Activated gamma-delta T cell treated with anti-CD3 and anti-CD28 coated beads, Interleukin-2, amount 50 U/mL, for 16 hours (primary cell): Measurements from ENCODE around the gene NLGN4X.

Experiments used
- DNase-seq: peaks from one replicate; pipeline ENCODE4 v3.0.0-alpha.2; 2020; ENCODE audit warnings: low read depth

Gene NLGN4X

DNA sequence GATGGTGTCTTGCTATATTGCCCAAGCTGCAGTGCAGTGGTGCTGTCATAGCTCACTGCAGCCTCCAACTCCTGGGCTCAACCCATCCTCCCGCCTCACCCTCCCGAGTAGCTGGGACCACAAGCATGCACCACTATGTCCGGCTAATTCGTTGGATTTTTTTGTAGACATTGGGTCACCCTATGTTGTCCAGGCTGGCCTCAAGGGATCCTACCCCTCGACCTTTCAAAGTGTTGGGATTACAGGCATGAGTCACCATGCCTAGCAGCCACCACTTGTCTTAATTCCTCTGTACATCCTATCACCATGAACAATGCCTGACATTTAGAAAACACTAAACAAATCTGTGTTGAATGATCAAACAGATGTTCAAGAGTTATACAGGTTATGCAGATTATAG, 76.7 kb downstream of the NLGN4X start:
- DNase-seq = no peak

DNA sequence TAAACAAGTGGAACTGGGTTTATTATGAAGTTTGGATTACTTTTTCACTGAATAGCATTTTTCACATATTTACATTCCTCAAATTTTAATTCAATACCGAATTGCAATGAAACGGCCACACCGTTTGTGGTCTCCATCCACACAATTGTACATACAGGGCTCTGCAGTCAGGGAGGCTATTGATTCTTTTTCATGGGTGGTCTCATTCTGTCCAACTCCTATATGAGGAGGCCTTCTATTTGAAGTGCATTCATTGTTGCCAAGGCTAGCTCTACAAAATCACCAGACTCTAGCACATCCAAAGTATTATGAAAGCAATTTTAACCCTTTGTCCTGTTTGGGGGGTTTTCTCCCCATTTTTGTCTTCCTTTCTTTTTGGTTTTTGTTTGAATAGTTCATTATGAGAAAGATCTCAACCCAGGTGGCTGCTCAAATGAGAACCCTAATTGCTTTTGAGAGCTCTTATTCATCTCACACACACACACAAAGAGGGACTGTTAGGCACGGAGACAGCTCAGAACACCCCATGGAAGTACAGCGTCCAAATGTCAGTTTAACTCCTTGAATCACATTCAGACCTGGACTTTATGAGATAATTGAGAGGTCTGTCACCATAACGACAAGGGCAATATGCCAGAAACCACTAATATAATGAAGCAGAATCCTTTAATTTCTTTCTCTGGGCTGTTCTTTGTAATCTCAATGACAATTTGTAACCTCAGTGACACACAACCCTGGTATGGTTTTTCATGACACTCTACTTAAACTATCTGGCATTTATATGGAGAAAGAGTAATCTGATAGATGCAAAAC, 79.4 kb downstream of the NLGN4X start:
- DNase-seq = no peak

DNA sequence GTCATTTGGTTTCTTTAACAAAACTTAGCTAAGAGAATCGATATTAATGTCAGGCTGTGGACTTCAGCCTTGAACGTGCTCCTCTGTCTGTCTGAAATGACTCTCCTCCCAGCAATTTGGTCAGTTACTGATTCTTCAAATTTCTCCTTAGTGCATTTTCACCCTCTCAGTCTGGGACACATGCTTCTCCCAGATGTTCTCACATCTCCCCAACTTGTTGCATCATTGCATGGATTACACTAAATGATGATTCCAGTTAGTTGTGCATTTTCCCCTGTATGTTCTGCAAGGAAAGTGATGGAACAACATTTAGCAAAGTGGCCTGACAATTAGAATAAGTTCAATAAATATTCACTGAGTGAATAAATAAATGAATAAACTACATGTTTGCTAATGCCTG, 94.4 kb downstream of the NLGN4X start:
- DNase-seq = no peak

DNA sequence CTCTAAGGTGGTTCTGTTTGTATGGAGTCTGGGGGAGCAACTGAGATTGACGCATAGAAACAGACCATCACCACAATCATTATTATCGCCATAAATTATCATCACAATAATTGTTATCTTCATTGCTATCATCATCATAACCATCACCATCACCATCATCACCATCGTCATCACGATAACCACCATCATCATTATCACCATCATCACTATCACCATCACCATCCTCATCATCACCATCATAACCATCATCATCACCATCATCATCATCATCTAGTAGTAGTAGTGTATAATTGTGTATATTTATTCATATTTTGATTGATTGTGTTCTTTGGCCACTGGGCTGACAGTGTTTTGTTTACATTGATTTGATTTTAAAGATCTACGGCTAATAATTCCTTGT, 95.7 kb downstream of the NLGN4X start:
- DNase-seq = no peak

DNA sequence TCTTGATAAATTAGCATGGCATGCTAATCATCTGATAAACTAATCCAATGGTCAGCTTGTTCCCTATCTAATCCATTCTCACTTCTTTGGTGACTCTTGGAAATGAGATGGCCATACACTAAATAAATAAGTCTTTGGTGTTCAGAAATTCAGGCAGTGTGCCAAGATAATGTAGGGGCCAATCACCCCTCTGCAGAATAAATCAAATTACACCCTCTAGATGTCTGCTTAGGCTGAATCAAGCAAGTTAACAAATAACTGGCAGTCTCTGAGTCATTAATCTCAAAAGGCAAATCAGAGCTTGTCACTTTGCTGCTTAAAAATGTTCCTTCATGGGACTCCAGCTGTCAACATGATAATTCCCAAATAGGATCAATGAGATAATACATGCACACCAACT, 97.4 kb downstream of the NLGN4X start:
- DNase-seq = no peak

DNA sequence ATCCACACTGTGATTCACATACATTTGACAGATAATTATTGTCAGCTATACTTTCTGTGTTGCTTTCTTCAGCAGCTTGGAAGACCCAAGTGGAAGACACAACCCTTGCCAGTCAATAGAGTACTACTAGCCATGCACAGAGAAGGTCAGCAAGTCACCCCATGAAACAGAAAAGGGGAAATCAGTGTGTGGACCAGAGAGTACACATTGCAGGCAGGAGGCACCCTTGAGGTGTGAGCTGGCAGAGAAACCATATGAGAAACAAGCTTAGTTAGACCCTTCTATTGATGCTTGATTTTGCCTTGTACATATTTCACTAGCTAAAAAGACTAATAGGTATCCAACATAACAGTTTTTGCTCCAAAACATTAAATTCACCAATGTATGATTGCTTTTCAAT, 99.5 kb downstream of the NLGN4X start:
- no peak for DNase-seq

DNA sequence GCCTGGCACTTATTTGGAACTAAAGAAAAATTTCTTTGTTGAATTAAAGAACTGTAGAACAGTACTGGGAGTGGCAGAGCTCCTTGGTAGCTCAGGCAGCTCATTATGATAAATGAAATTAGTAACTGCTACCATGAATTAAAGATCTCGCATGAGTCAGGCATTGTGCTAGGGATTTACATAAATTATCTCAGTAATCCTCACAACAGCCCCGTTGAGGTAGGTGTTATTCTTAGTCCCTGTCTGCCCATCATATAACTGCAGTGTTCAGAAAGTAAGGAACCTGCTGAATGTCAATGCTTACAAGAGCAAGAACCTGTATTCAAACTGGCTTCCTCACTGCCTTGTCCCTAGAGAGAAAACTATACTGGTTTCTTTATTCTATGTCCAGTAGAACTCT, 108.3 kb downstream of the NLGN4X start:
- DNase-seq = no peak

DNA sequence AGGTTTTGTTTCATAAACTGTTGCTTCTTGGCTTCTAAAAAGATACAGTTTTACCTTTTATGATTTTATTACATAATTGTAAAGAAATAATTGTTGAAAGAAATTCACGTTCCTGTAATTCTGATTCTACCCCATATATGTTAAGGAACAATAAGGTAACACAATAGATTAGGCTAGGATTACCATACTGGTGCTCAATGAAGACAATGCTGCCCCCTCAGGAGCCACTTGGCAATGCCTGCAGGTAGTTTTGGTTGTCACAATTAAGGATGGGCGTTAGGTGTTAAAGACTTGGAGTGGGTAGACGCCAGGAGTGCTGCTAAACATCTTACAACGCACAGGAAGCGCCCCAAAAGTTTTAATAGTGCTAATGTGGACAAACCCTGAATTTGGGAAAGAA, 133.2 kb downstream of the NLGN4X start:
- no peak for DNase-seq

DNA sequence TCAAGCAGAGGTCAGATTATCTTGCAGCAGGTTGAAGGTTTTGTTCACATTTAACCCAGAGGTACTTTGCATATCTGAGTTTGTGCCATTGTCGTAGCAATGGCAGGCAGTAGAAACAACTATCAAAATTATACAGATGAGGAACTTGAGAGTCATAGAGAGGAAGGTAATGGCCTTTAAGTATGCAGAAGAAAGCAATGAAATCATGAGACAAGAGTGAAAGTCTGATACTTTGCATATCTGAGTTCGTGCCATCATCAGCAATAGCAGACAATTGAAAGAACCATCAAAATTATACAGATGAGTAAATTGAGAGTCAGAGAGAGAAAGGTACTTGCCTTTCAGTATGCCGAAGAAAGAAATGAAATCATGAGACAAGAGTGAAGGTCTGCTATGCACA, 154.1 kb downstream of the NLGN4X start:
- DNase-seq = no peak

DNA sequence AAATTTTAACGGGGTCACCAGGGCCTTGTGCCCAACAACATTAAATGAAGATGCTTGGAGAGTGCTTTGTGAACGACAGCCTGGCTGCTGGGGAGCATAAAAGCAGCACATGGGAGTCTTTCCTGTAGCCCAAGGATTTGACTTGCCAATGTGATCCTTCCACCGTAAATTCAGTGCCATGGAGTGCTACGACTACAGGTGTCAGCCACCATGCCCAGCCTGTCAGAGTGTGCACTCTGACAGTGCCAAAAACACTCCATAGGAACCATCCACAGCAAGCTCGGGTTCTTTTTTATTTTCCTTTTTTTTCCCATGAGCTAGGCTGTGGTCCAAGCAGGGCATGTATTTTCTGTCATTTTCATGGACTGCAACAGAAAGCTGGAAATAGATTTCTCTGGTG, 156.9 kb downstream of the NLGN4X start:
- DNase-seq = no peak

DNA sequence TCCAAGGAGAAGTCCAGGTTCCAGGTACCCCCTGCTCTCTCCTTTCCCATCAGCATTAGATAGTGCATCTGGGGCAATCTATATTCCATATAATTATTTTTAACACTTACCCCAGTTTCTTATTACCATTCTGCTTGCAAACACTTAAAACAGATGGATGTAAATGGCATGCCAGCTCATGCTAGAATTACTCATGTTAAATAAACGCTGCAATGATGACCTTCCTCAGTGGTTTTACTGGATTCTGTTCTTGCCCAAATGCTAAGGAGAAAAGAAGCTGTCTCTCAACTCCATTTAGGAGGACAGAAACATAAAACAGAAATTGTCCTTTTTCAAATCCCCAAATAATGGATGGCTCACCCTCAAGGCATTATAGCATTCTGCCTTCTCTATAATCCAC, 161.1 kb downstream of the NLGN4X start:
- DNase-seq = no peak

DNA sequence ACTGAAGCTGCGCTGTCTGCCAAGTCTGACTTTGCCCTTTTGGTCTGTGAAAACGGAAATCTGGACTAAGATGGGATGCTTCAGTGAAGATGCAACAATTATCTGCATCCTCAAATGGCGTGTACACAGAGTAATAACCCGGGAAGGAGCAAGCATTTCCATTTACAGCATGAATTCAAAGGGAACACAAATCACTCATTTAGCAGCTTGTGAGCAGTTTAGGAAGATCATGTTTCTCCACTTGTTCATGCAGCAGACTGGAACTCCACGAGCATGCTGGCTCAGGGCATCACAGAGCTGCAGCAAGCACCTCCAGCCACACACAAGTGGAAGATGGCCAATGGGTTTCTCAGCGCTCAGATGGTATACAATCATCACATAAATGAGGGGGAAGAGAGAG, 175.5 kb downstream of the NLGN4X start:
- DNase-seq = no peak

DNA sequence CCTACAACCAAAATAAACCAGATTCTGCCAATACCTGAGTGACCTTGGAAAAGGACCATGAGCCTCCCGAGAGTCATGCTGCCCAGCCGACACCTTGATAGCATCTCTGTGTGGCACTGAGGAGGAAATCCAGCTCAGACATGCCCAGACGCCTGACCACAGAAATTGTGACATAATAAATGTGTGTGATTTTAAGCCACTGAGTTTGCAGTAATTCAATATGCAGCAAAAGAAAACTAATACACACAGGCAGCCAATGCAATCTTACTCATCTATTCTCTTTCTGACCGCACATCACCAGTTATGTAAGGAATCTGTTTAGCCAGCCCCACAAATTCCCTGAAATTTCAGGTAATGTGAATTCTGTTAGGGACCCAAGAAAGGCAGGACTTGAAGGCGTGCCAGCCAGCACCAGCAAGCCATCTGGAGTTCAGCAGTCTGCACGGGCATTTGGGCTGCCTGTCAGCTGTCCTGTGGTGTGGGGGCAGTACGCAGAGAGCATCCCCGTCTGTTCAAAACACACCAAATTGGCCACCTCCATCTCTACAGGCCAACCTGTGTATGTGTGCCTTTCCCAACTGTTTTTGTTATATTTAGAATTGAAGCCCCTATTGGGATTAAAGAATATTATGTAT, 176.4 kb downstream of the NLGN4X start:
- no peak for DNase-seq

DNA sequence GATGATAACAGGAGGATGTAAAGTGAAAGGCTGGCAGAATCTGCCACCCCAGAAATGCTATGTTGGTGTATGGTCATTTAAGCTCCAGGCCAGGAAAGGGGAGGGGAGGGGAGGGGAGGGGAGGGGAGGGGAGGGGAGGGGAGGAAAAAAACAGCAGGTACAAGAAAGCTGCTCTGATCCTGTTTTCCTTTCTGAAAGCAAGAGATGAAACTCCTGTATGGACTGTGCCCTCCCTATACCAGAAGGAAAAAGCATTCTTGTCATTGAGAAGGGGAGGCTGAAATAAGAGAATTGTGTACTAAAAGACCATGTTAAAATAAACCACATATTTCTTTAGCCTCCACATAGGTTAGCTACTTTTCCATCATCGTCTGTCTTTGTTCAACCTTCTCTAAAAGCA, 179.5 kb downstream of the NLGN4X start:
- DNase-seq = no peak

DNA sequence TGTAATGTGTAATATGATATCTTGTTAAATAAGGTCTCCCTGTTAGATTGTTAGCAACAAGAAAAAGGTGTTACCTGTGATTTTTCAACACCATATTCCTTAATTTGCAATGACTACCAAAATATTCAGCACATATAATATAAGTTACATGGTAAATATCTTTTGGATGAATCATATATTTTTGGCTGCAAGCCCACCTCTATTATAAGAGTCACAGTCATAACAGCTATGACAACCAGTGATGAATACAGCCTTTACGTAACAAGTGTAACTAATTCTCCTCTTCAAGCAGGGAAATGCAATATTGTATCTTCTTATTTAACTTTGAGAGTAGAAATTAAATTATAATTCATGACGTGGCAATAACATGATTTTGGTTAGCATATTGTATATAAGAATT, 187.0 kb downstream of the NLGN4X start:
- DNase-seq = no peak

DNA sequence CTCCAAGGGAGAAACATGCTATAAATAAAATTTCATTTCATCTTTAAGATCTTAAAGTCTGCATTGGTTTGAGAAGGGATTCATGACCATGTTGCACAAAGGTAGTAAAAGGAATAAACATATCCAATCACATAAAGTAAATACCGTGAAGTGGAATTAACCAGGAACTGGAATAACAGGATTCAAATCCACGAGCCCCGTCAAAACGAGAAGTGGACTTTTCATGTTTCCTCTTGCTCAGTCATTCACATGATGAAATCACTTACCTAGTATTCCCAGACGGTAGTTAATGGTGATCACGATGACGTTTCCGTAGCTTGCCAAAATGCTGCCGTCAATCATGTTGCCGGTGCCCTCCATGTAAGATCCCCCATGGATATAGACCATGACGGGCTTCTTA, 199.7 kb downstream of the NLGN4X start:
- DNase-seq = no peak

DNA sequence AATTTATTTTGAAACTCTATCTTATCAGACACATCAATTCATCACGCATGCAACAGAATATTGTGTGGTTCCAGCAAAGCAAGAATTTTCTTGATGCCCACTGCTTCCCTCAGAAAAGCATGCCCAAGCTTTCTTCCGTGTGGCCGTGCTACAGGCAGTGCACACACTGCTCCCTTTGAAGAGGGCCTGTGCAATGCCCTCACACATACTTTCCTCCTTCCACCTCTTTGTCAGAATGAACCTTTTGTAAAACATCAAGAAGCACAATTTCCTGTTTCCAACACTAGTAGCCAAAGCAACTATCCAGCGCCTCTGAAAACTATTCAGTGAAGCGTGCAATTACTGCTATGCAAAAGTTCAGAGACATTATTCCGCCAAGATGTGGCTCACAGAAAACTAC, 201.7 kb downstream of the NLGN4X start:
- no peak for DNase-seq

DNA sequence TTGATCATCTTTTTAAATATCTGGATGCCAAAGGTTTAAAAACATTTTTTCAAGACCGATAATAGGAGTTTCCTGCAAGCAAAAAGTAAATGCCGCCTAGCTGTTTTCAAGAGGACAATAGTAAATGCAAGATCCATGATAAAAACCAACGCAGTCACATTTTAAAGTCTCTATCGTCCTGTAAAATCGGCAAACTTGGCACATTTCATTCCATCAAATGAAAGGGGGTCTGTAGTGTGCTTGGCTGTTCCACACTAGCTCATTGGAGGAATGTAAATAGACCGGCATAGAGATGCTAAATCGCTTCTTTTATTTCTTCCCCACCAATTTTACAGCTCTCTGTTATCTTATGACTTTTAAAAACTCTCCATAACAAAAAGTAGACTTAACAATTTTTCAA, 202.2 kb downstream of the NLGN4X start:
- DNase-seq = no peak

DNA sequence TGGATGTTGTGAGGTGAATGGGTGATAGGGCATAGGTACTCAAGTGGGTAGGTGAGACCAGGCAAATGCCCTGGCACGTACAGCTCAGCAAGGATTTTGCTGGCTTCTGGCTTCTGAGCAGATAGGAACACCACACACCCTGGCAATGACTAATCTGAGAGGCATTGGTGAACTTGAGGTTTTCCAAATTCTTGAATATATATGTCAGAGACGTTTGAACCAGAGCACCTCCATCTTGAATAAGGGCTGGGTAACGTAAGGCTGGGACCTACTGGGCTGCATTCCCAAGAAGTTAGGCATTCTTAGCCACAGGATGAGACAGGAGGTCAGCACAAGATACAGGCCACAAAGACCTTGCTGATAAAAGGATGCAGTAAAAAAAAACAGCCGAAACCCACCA, 204.5 kb downstream of the NLGN4X start:
- no peak for DNase-seq

DNA sequence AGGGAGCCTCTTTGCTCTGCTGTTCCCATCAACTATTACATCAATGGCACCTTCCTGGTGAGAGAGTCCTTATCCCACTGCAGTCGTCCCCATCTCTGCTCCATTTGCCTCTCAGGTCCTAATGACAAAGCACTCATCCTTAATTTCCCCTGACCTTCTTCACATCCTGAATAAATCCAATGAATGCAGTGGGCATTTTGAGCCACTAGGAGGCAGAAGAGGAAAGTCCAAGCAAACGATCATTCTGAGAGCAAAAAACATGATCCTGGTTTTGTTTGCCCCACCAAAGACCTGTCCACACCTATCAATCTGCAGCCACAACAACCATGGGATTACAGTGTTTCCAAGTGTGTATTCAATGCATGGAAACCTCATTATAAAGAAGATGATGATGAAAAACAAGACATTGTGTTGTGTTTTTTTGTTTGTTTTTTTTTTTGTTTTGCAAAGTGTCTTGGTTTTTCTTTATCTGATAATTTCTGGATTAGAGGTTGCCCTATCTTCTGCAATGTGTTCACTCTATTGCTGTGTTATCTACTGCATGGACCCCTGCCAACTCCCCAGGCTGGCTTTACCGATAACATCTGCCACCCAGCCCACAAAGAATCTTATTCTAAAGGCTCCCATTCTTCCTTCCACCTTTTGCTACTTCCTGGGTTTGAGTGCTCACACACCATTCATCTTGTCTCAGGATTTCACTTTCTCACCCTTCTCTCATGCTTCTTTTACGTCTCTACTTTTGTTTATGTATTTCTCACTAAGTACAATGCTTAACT, 207.2 kb downstream of the NLGN4X start:
- no peak for DNase-seq

DNA sequence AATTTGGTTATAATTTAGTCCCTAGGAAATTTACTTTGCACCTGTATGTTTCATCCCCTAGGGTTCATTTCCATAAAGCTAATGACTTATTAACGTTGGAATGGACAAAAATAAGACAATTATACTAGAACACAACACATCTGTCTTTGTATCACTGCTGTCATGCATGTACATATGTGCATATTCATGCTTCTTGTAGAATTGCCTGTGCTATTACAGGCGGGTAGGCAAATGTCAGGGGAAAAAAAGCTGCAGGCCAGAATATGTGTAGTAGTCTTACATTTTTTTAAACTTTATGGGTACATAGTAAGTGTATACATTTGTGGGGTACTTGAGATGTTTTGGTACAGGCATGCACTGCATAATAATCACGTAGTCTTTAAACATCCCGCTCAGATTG, 209.6 kb downstream of the NLGN4X start:
- DNase-seq = no peak

DNA sequence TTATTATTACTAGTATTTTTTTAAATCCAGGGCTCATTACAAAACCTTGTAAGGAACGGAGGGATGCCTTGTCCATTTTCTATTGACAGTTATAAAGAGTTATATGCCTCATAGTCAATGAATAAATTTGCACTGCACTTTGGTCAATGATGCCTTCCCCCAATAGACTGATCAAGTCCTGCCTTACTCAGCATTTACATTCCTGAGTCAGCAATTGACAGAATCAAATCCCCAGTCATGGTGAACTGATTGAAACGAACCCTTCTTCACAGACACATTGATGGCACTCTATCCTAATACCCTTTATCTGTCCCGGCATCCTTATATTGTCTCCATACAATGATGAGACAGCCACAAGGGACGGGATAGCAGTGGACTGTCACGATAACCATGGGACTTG, 213.2 kb downstream of the NLGN4X start:
- DNase-seq = no peak

DNA sequence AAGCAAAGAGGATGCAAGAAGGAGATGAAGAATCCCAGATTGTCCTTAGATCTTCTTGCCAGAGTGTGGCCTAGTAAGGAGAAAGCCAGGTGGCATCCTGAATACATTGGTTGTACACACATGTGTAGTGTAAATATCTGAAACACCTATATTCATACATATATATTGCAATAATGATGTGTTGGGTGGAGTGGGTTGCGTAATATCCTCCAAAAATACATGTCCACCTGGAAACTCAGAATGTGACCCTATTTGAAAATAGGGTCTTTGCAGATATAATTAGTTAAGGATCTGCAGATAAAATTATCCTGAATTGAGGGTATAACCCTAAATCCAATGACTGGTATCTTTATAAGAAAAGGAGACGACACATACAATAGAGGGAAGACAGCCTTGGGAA, 216.3 kb downstream of the NLGN4X start:
- no peak for DNase-seq
